ENCODE data around the gene FGF8.

DNA sequence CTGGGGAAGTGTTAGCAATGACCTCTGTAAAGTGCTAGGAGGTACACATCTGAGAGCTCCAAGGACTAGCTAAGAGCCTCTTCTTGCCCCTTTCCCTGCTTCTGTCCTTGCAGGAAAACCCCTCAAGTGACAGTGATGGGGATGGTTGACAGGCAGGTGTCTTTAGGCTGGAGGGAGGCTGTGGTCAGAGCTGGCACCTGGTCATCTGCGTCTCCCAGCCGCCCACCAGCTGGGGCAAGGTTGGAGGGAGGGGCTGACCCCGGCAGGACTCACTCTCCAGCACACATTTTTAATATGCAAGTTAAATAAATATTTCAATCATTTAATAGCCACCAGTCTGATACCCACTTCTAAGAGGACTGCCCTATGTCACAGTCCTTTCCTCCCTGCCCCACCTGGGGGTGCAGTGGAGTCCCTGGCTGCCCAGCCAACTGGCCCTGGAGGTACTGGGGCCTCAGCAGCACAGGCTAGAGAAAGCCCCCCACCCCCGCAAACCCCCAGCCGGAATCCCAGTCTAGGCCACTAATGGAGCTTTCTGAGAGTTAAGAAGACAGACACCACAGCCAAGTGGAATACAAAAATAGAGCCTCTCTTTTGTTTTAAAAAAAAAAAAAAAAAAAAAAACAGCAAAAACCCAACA is 6.3 kb downstream of the FGF8 start:
- TF ChIP-seq CTCF (IDR thresholded peaks at IDR 0.05): no peak
- no peak for TF ChIP-seq POLR2AphosphoS5 (IDR thresholded peaks at IDR 0.05)
- TF ChIP-seq POLR2A (IDR thresholded peaks at IDR 0.05): no peak
